GM18873 (cell line): Measurements from ENCODE around the gene CNGB1.
"Not testable (repeated sequence)": the region's sequence is repeated elsewhere in the genome, so short reads cannot be mapped to it uniquely, and the experiment has no call there.

ENCODE experiments used
- ATAC-seq: cut with Tn5 transposase; IDR thresholded peaks from one replicate; pipeline ENCODE4 v1.9.1; 2021; ENCODE audit warnings: mild to moderate bottlenecking, moderate library complexity, moderate number of reproducible peaks; ENCODE audit not compliant: unreplicated experiment, low FRiP score

Gene CNGB1

GRCh38 chr16:57970970-57971369 is at the start of gene CNGB1:
TSS of gene CNGB1 (minus strand) at chr16:57971128. CDS start at chr16:57967286, 3,842 bp downstream.
- no peak for ATAC-seq

GRCh38 chr16:58019866-58020538 is 49.1 kb upstream of the CNGB1 start:
- ATAC-seq = no peak

GRCh38 chr16:58018803-58019202 is 47.9 kb upstream of the CNGB1 start:
- no peak for ATAC-seq

GRCh38 chr16:58016840-58017446 is 46.0 kb upstream of the CNGB1 start:
- no peak for ATAC-seq

GRCh38 chr16:58013201-58013956 is 42.5 kb upstream of the CNGB1 start:
- ATAC-seq = no peak

GRCh38 chr16:58012481-58012880 is 41.6 kb upstream of the CNGB1 start:
- no peak for ATAC-seq

- ATAC-seq = no peak
Measured at GRCh38 chr16:58011652-58012051, 40.7 kb upstream of the CNGB1 start.

GRCh38 chr16:58010886-58011285 is 40.0 kb upstream of the CNGB1 start:
- ATAC-seq = no peak

GRCh38 chr16:58009856-58010416 is 39.0 kb upstream of the CNGB1 start:
- ATAC-seq = no peak

GRCh38 chr16:58004736-58005135 is 33.8 kb upstream of the CNGB1 start:
- ATAC-seq = not testable (repeated sequence)

GRCh38 chr16:58002936-58003335 is 32.0 kb upstream of the CNGB1 start:
- ATAC-seq = no peak

GRCh38 chr16:58002416-58002800 is 31.5 kb upstream of the CNGB1 start:
- ATAC-seq = no peak

GRCh38 chr16:58001781-58002415 is 31.0 kb upstream of the CNGB1 start:
- no peak for ATAC-seq

GRCh38 chr16:58000706-58001676 is 30.1 kb upstream of the CNGB1 start, which contains the start of gene USB1:
TSS of gene USB1 (plus strand) at chr16:58001407. CDS start at chr16:58001484, 77 bp downstream.
- peak; percentile 75 for ATAC-seq

GRCh38 chr16:57999971-58000705 is 29.2 kb upstream of the CNGB1 start, which contains the start of gene ZNF319:
TSS of gene ZNF319 (minus strand) at chr16:58000672. CDS start at chr16:57998265, 2,407 bp downstream.
- ATAC-seq = no peak

GRCh38 chr16:57999366-57999970 is 28.5 kb upstream of the CNGB1 start:
- no peak for ATAC-seq

- ATAC-seq = no peak
Measured at GRCh38 chr16:57998992-57999365, 28.1 kb upstream of the CNGB1 start.

GRCh38 chr16:57998486-57998885 is 27.6 kb upstream of the CNGB1 start:
- ATAC-seq = no peak
